ENCODE data around the gene RAPGEF2.
A peak's percentile ranks its signal among the peaks of the same experiment; 100 is the strongest.

The RAPGEF2 gene

DNA sequence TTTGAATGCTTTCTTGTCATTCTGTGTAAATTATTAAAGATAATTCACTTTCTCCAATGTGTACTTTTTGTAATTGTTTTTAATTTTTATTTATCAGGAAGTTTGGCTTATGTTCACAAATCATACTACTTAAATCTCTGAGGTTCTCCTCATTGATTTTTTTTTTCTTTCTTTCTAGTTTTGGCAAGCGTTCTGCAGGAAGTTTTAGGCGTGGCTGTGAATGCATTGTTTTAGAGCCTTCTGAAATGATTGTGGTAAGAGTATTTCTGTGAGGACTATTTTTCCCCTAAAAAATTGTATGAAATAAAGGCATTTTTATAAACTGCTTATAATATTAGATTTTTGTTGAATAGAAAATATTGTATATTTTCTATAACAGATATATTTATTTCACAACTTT is 135.8 kb downstream of the RAPGEF2 start:
- peak; percentile 65 to 69 for DNase-seq (ENCODE audit: low read depth in 2 of 2)
- H3K4me3 ChIP-seq (replicated peaks in 1 of 2; ENCODE audit: low read depth in 2 of 2, low read length in 2 of 2): no peak overlapping the region
- TF ChIP-seq, protein P1, sequence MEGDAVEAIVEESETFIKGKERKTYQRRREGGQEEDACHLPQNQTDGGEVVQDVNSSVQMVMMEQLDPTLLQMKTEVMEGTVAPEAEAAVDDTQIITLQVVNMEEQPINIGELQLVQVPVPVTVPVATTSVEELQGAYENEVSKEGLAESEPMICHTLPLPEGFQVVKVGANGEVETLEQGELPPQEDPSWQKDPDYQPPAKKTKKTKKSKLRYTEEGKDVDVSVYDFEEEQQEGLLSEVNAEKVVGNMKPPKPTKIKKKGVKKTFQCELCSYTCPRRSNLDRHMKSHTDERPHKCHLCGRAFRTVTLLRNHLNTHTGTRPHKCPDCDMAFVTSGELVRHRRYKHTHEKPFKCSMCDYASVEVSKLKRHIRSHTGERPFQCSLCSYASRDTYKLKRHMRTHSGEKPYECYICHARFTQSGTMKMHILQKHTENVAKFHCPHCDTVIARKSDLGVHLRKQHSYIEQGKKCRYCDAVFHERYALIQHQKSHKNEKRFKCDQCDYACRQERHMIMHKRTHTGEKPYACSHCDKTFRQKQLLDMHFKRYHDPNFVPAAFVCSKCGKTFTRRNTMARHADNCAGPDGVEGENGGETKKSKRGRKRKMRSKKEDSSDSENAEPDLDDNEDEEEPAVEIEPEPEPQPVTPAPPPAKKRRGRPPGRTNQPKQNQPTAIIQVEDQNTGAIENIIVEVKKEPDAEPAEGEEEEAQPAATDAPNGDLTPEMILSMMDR (IDR thresholded peaks at IDR 0.05; ENCODE audit: low read depth, low read length): no peak

DNA sequence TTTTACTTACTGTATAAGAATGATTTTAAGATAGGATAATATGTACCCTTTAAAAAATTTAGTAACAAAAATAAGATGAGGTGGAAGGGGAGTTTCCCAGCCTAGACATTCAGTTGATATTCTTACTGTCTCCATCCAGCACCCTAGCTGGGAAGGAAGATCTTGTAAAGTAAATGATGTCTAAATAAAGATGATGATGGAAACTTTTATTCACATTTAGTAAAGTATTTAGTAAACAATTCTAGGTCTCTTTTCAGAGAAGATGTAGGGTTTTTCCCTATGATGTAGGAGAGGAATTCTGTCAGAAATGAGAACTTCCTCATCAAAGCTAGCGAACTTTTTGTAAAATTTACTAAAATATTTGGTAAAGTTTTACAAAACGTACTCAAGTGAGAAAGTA is 136.8 kb downstream of the RAPGEF2 start:
- no peak for DNase-seq (ENCODE audit: low read depth in 2 of 2)
- H3K4me3 ChIP-seq (replicated peaks in 1 of 2; ENCODE audit: low read depth in 2 of 2, low read length in 2 of 2): no peak overlapping the region
- TF ChIP-seq, protein P1 (IDR thresholded peaks at IDR 0.05; ENCODE audit: low read depth, low read length): no peak

DNA sequence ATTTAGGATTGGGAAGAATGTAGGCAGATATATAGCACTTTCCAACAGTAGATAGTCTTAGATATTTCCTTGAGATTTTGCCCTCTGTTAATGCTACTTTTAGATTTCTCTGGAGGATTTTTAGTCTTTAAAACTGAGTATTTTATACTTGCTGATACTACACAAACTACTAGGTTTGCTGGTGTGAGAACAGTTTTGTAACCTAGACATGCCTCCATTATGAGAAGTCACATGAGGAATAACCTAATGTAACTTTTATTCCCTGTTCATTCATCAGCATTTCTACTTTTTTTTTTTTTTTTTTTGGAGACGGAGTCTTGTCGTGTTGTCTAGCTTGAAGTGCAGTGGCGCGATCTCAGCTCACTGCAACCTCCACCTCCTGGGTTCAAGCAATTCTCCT is 137.2 kb downstream of the RAPGEF2 start:
- no peak overlapping the region for H3K4me3 ChIP-seq (replicated peaks in 1 of 2; ENCODE audit: low read depth in 2 of 2, low read length in 2 of 2)
- no peak for DNase-seq (ENCODE audit: low read depth in 2 of 2)
- TF ChIP-seq, protein P1 (IDR thresholded peaks at IDR 0.05; ENCODE audit: low read depth, low read length): no peak

DNA sequence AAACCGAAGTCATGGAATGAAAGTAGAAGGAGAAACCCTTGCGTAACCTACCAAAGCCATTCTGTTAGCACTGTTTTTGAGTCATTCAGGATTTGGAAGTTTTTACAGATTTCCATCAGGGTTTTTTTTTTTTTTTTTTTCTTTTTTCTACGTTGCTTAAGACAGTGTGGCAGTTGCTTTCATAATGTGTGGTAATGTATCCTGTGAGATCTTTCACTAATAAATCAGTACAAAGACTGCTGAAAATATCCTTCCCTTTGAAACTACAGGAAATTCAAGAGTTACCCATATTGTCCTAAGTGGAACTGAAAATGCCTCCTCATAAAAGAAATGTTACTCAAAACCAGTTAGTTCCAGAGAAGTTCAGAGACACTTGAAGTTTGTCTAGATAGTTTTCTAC is 137.8 kb downstream of the RAPGEF2 start:
- TF ChIP-seq, protein P1 (IDR thresholded peaks at IDR 0.05; ENCODE audit: low read depth, low read length): no peak
- DNase-seq (ENCODE audit: low read depth in 2 of 2): peak; percentile 65 to 74
- no peak overlapping the region for H3K4me3 ChIP-seq (replicated peaks in 1 of 2; ENCODE audit: low read depth in 2 of 2, low read length in 2 of 2)

DNA sequence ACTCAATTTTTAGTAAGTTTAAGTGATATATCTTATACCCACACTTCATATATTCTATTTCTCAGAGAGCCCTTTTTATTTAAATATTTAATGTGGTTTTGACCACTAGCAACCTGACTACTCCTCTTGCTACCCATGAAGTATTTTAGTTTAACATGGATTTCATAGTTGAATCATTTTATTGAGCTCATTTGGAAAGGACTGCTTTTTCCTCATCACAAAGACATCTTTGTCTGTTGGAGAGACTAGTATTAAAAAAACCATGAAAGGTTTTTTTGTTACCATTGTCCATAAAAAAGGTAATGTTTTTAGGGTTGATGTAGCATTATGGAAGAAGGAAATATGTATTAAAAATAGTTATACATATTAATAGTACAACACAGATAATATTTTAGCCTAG is 139.5 kb downstream of the RAPGEF2 start:
- H3K4me3 ChIP-seq (replicated peaks in 1 of 2; ENCODE audit: low read depth in 2 of 2, low read length in 2 of 2): no peak overlapping the region
- TF ChIP-seq, protein P1 (IDR thresholded peaks at IDR 0.05; ENCODE audit: low read depth, low read length): no peak

DNA sequence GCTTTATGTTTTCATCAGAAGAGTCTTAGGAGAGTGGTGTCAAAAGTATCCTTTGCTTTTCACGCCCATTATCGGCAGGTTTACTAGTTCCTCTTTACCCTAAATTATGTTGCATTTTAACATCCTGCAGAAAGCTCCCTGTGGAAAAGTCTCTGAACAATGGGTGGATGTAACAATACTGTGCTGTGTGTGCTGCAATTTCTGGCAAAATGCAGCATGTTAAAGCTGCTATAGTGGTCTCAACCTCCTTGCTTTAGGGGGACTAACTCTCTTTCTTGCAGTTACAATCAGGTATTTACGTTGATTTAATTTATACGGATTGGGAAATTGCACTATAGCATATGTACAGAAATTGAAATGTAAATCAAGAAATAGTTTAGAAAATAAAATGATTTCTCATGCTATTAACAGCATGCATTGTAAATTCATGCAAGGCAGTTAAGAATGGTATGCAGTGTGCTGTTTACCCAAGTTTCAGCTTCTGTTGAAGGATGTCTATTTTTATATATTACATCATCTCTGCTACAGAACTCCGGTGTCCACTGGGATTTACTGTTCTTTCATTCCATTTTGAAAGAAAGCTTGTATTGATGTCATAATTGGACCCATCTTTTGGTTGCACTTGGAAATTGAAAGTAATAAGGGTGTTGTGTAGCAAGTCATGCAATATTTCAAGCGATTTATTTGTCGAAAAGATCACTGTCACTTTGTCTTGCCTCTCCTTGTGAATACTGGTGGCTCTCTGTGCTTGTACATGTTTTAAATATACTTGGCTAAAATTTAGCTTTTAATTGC is 145.7 kb downstream of the RAPGEF2 start:
- peak overlapping the region; percentile 21 to 37 for H3K4me3 ChIP-seq (replicated peaks in 1 of 2; ENCODE audit: low read depth in 2 of 2, low read length in 2 of 2)
- TF ChIP-seq, protein P1 (IDR thresholded peaks at IDR 0.05; ENCODE audit: low read depth, low read length): no peak
- peak; percentile 86 to 94 for DNase-seq (ENCODE audit: low read depth in 2 of 2)

More for the DNA sequence above, 139.5 kb downstream of the RAPGEF2 start:
- no peak for DNase-seq (ENCODE audit: low read depth in 2 of 2)
